GM18508 (cell line): ENCODE results near the gene NPB.

ENCODE experiments used
- ATAC-seq: cut with Tn5 transposase; IDR thresholded peaks from one replicate; pipeline ENCODE4 v1.9.1; 2021; ENCODE audit warnings: moderate number of reproducible peaks; ENCODE audit not compliant: insufficient read depth, unreplicated experiment

The NPB gene

DNA sequence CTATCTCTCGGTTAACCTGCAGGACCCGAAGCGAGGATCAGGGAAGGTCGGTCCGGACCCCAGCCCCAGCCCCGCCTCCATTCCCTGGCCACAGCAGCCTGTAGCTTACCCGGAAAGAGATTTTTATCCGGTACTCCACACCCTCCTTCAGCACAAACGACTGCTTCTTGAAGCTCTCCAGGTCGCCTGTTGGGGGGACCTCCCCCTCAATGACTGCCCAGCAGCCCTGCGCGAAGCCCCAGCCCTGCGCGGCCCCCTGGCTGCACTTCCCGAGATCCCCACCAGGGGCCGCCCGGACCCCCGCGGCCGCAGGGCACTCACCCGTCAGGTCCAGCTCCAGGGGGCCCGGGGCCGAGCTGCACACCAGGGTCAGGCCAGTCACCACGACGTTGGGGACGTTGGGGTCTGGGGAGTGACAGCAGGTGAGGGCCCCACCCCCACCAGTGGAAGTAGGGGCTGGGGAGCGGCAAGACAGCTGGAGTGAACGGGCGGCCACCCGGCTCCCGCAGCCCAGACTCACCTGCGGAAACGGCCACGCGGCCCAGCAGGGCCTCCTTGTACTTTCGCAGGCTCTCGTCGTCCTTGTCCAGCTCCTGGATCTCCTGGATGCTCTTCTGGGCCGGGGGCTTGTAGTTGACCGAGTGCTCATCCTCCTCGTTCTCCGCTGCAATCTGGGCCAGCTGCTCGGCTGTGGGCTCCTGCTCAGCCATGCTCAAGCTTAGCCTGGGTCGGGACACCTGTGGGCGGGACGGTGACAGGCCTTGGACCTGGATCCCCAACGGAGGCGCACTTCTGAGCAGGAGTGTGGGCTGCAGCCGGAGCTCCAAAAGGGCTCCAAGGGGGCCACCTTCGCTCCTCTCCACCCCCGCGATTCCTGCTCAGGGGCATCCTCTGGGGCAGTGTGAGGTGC, 32.6 kb upstream of the NPB start:
- ATAC-seq, result no peak

DNA sequence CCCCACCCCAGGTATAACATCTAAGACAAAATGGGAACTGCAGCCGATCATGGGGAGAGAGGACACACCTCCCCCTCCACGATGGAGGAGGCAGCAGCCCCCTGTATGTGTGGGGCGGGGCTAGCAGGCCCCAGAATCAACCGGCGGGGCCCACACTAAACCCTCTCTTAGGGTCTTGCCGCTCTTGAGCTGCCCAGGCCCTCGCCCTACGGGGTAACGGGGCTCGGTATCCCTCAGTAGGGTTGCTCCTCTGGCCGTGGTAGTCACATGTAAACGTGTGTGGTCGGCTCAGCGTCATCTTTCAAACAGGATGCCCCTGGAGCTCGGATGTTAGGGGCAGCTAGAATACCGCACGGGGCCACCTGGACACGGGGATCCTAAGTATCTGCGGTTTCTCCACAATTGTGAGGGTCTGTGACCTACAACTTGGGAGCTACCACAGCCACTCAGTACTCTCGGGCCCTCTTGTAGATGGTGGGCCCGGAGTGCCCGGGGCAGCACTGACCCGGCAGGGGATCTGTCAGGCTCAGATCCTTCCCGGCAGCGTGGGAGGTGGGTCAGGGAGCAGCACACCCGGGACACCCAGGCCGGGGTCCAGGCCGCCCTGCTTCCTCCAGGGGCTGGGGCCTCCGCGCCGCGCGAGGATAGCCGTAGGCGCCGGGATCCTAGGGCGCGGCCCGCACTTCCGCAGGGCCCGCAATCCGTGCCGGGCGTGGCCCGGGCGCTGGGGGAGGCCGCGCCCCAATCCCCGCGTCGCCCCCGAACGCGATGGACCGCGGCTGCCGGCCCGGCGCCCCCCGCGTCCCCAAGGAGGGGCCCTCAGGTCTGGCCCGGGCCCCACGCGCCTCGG, 31.7 kb upstream of the NPB start:
- no peak for ATAC-seq

DNA sequence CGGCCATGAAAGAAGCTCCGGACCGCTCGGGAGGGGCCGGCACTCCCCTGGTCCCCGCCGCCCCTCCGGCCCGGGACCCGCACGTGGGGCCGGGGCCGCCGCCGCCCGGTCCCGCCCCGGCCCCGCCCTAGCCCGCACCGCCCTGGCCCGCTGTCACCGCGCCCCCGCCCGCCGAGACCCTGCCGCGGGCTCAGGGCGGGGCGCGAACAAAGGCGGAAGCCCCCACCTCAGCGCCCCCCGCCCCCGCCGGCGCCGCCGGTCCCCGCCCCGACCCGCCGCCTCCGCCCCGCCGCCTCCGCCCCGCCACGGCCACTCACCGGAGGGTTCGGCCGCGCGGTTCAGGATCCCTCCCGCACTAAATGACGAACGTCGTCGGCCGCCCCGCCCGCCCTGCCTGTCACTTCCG, 31.1 kb upstream of the NPB start, which contains the start of gene ARHGDIA:
Gene ARHGDIA, minus strand, starts transcription at position 357 of the 406 bp plus-strand sequence. CDS start 1,407 bp downstream, outside the sequence.
- ATAC-seq, result no peak

DNA sequence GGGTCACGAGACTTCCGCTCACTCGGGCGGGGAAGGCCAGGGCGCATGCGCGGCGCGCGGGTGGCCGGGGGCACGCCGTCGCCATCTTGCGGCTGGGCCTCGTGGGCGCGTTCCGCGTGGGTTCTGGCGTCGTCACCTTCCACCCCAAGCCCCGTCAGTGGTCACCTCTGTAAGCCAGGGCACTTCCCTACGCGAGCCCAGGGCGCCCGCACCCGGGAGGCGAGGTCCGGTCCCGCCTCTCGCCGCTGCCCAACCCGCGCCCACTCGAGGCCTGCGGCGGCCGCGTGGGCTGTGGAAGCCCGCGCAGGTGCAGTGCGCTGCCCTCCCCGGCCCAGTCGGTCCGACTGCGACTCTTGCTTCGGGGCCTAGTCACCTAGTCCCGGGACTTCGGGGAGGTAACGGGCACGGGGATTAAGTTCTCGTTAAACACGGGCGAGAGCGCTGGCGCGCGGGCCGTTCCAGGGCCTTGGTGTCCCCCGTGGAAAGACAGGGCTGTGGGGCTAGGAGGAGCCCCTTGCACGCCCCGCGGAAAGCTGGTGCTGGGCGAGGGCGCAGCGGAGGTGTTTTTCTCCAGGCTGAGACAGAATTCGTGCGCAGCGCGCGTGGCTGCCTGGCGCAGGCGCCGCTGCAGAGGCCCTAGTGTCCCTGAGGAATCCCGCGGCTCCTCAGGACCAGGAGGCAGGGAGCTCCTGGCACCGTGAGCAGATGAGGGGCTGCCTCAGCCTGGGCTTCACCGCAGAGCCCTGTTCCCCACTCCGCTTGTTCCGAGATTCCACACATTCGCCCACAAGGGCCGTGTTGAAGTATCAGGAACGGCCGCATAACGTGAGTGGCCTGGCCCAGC, 30.4 kb upstream of the NPB start:
- ATAC-seq, result no peak

GRCh38 chr17:81877569-81877968, 24.5 kb upstream of the NPB start:
- ATAC-seq, result no peak

GRCh38 chr17:81878294-81878693, 23.7 kb upstream of the NPB start:
- ATAC-seq, result no peak

DNA sequence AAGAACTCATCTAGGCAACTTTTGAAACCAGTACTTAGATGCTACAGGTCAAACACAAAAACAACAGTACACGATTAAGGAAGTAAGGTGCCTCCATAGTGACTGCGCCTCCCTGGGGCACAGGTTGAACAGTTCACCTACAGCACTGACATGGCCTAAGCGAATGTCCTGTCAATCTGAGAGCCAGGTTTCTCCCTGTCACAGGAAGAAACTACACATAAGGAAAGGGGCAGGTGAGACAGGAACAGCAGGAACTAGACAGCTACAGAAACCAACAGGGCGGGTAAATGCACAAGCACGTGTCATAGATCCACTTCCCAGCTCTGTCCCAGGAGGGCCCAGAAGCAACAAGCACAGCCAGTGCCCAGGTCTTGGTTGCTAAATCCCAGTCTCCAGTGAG, 22.9 kb upstream of the NPB start:
- no peak for ATAC-seq

DNA sequence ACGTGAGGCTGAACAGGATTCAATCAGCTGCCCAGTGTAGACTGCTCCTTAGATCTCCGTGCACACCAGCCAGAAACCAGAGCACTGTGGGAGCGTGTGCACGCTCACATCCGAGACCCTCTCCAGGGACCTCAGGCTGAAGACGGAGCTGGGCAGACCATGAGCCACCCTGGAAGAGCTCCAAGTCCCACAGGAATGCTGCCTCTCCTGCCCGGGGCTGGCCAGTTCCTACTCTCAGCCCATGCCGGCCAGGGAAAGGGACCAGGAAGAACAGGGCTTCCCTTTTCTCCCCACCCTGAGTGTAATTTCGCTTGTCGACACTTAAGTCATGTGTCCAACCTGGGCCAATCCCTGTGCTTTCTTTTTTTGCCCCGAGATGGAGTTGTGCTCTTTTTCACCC, 17.5 kb upstream of the NPB start:
- no peak for ATAC-seq

- ATAC-seq, result no peak
These were observed 17.1 kb upstream of the NPB start for GRCh38 chr17:81884968-81885367.

- no peak for ATAC-seq
These were observed 16.6 kb upstream of the NPB start for GRCh38 chr17:81885454-81885853.

DNA sequence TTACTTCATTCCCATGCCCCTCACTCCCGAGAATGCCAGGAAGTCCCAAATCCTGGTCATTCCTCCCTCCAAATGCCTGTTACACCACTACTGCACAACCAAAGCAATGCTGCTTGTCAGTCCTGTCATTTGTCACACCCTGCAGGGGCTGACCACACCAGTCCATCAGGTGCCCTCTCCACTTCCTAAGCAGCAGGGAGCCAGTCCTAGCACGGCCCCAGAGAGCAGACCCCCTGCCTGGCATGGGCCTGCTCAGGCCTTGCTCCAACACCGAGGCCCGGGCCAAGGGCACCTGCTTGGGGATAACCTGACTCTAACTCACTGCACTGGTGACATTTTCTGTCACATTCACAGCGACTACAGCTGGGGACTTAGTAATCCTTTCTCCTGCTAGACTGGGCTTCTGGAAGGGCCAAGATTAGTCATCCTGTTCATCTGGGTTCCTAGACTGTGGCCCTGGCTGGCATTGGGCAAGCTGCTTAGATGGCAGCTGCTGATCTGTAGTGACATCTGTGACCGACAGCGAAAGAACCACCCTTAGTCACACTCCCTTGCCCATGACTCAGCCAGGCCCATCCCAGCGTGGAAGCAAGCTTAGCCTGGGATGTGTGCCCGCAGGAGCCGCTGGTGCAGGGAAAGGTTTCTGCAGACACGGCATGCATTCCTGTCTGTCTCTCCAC, 16.0 kb upstream of the NPB start:
- ATAC-seq, result no peak

GRCh38 chr17:81888105-81888987, 13.7 kb upstream of the NPB start:
- no peak for ATAC-seq

GRCh38 chr17:81888988-81889595, 12.9 kb upstream of the NPB start:
- no peak for ATAC-seq

DNA sequence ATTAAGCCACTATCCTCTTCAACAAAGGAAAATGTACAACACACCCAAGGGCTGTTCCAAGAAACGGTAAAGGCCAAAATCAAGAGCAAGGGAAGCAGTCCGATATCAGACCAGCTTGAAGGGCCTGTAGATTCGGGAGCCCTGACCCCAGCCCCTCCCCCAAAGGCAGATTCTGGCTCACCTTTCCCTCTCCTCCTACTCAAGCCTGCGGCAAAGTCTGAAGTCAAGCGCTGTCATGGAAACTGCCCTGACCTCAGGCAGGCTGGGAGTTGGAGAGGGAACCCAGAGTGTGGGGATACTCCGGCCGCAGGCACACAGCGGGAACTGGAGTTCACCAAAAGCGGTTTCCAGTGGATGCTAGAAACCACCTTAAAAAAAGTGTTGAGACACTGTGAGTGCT, 12.4 kb upstream of the NPB start:
- ATAC-seq, result no peak

DNA sequence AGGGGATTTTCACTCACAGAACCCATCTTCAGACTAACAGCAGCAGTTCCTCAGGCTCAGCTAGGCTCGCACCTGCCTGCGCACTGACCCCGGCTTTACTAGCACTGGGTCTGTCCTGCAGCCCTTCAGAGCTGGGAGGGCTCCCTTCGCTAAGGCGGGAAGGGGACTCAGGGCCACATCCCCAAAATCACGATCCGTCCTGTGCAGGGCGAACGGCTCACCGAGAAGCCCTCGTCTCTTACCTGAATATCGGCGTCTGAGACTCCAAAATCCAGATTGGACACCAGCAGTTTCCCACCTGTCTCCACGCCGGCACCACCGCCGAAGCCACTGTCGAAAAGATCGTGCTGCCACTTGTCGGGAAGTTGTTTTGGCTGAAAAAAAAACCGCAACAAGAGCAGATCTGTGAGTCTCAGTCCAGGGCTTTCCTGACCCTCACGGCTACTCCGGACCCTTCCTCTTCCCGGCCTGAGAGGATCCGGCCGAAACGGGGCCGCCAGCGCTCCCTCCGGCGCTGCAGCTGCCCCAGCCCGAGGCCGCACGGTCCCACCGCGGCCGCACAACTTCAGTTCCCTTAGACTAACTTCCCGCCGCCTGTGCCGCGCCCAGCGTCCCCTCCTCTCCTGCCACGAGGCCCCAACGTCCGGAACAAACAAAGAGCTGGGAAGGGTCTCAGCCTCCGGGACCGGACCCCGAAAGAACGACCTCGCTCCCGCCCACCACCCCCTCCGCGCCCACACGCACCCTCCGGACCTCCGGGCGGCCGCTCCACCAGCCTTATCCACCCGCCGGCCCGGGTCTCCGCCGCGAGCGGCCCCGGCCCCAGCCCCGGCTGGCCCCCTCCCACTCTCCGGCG, 11.4 kb upstream of the NPB start:
- no peak for ATAC-seq

DNA sequence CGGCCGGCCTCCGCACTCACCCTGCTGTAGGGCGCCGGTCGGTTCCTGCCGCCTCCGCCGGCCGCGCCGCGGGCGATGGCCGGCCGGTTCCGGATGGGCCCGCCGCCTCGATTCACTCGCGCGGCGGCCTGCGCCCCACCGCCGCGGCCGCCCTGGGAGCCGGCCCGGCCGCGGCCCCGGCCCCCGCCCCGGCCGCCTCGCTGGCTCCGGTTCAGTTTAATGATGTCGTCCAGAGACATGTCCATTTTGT, 10.8 kb upstream of the NPB start:
- no peak for ATAC-seq

- ATAC-seq, result no peak
These were observed 6.6 kb upstream of the NPB start for GRCh38 chr17:81895400-81895799.
